ENCODE results near the gene TEN1. TPM values are rescaled to one million over a fixed set of nuclear protein-coding genes. Genes with fewer than 3 reads are reported as not detected.
A peak's percentile ranks its signal among the peaks of the same experiment; 100 is the strongest.

The TEN1 gene
- total RNA-seq = 10 to 100 TPM; 12.0 to 18.3 TPM
- 10 to 100 TPM; 14.6 to 30.0 TPM for polyA plus RNA-seq

GRCh38 chr17:75978938-75979704 is at the start of gene TEN1, which contains the start of gene ACOX1:
Gene TEN1 (plus strand): TSS chr17:75979240. CDS start chr17:75986193, 6,953 bp downstream.
Gene ACOX1 (minus strand): TSS chr17:75979166. CDS start chr17:75979073, 93 bp downstream.
- peaks cover 8 to 49% (median 31%) of the 10 kb centered on the region in 4 donors for H3K4me1 ChIP-seq (ENCODE audit: control insufficient read depth in 4 of 4, insufficient read depth in 4 of 4, low read length in 3 of 4)
- DNase-seq (ENCODE audit: low spot score) = peak; percentile 94
- H3K9me3 ChIP-seq (ENCODE audit: control insufficient read depth in 4 of 4, low read length in 3 of 4) = no peaks in the 10 kb centered on the region
- peak within 1 kb of the TSS; percentile 97 to 98 for H3K27ac ChIP-seq (ENCODE audit: low read depth in 1 of 2, low read length in 2 of 2)
- H3K27me3 ChIP-seq (ENCODE audit: control insufficient read depth in 4 of 4, insufficient read depth in 4 of 4, low read length in 3 of 4) = no peaks in the 10 kb centered on the region
- H3K9ac ChIP-seq (ENCODE audit: low read depth in 1 of 2, low read length in 2 of 2) = peak within 1 kb of the TSS; percentile 61 to 99
- WGBS = under 1% methylated on average over 72 of the region's 72 CpGs
- peak within 1 kb of the TSS; percentile 87 to 94 (median 93) for H3K4me3 ChIP-seq (ENCODE audit: low read depth in 1 of 3, low read length in 3 of 3)
- TF ChIP-seq NR2F2 (IDR thresholded peaks at IDR 0.05) (peak; percentile 69), CTCF (IDR thresholded peaks at IDR 0.05; ENCODE audit: low read depth, low read length, missing input control) (peak; percentile 4), REST (IDR thresholded peaks at IDR 0.05) (peak; percentile 76), TAF1 (conservative IDR thresholded peaks at IDR 0.05) (peak; percentile 95), FOXA2 (IDR thresholded peaks at IDR 0.05) (peak; percentile 34), JUND (IDR thresholded peaks at IDR 0.05) (peak in 1 of 2 donors; percentile 44), ATF3 (IDR thresholded peaks at IDR 0.05) (no peak), HNF4A (conservative IDR thresholded peaks at IDR 0.05) (peak; percentile 34 to 39), RAD21 (IDR thresholded peaks at IDR 0.05) (no peak), EGR1 (IDR thresholded peaks at IDR 0.05; ENCODE audit: low read depth in 2 of 2) (peak in 1 of 2 donors; percentile 18), RXRA (IDR thresholded peaks at IDR 0.05) (peak; percentile 73 to 76), FOXA1 (IDR thresholded peaks at IDR 0.05) (no peak), YY1 (IDR thresholded peaks at IDR 0.05) (peak; percentile 92), HNF4G (IDR thresholded peaks at IDR 0.05) (no peak), MAX (IDR thresholded peaks at IDR 0.05) (peak; percentile 74), SP1 (IDR thresholded peaks at IDR 0.05) (peak; percentile 71), ZBTB33 (IDR thresholded peaks at IDR 0.05) (peak; percentile 44), GABPA (IDR thresholded peaks at IDR 0.05 in 1 of 2, conservative IDR thresholded peaks at IDR 0.05 in 1 of 2) (peak in 1 of 2 donors; percentile 81)
- H3K36me3 ChIP-seq (ENCODE audit: control insufficient read depth in 4 of 4, insufficient read depth in 3 of 4, low read depth in 1 of 4, low read length in 3 of 4) = no peaks in the 10 kb centered on the region

Data from liver (tissue), 9 donors.